ENCODE data around the gene ZNF519.
"Not testable (repeated sequence)": the region's sequence is repeated elsewhere in the genome, so short reads cannot be mapped to it uniquely, and the experiment has no call there.

ZNF519 gene

GRCh38 chr18:14132271-14132700 is at the start of gene ZNF519:
Gene ZNF519 (minus strand): TSS chr18:14132435. CDS start chr18:14132277, 158 bp downstream.
- peak within 1 kb of the TSS; percentile 97 for H3K4me3 ChIP-seq (ENCODE audit: low read length)
- DNase-seq (ENCODE audit: low read depth, low spot score) = peak; percentile 82
- not testable (repeated sequence) for H3K4me1 ChIP-seq (ENCODE audit: control insufficient read depth, insufficient read depth, low read length); H3K36me3 ChIP-seq (ENCODE audit: control insufficient read depth, insufficient read depth, low read length); H3K27me3 ChIP-seq (ENCODE audit: control insufficient read depth, insufficient read depth, low read length); H3K27ac ChIP-seq (ENCODE audit: low read length); H3K9me3 ChIP-seq (ENCODE audit: control insufficient read depth, insufficient read depth, low read length)
- no CpG with 5 or more reads among the region's 20 CpGs for WGBS (ENCODE audit: insufficient coverage, insufficient read length)

GRCh38 chr18:14179306-14179705 is 47.1 kb upstream of the ZNF519 start:
- Histone ChIP-seq H3K4me3 (ENCODE audit: low read length) (peak overlapping the region; percentile 20; the same call in 1 of the 2 replicates), H3K36me3 (ENCODE audit: control insufficient read depth, insufficient read depth, low read length) (no peaks in the 10 kb centered on the region), H3K27me3 (ENCODE audit: control insufficient read depth, insufficient read depth, low read length) (no peaks in the 10 kb centered on the region), H3K9me3 (ENCODE audit: control insufficient read depth, insufficient read depth, low read length) (no peaks in the 10 kb centered on the region), H3K4me1 (ENCODE audit: control insufficient read depth, insufficient read depth, low read length) (no peaks in the 10 kb centered on the region), H3K27ac (ENCODE audit: low read length) (no peak overlapping the region)
- DNase-seq (ENCODE audit: low read depth, low spot score) = no peak
- no CpG with 5 or more reads among the region's 28 CpGs for WGBS (ENCODE audit: insufficient coverage, insufficient read length)

DNA sequence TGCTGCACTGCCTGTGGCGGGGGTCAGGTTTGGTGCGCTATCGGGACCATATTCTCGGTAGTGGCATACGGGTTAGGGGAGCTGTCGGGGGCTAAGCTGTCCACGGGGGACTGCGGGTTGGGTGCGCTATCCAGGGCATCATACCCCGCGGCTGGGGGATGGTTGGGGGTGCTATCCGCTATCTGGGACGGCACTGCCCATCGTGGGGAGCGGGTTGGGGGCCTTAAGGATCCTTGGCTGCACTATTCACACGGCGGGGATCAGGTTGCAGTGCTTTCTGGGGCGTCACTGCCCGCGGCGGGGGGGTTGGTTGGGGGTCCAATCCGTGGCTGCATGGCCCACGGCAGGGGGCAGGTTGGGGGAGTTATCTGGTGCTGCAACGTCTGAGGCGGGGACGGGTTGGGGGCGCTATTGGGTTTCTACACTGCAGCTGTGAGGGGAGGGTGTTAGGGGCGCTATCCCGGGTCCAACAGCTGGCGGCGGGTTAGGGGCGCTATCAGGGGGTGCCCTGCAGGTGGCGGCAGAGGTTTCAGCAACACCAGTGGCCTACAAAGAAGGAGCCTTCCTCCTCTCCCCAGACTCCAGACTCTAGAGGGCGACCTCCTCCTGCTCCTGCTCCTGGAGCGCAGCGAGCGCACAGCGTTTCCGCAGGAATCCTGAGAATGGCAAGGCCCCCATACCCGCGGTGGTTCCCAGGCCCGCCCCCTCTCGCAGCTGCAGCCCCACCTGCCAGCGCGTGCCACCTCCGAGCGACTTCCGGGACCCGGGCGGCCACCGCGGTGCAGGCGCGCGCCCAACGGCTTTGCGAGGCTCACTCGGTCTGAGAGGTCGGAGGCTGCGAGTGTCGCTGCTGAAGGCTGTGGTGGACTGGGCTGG is 46.3 kb upstream of the ZNF519 start:
- not testable (repeated sequence) for H3K27ac ChIP-seq (ENCODE audit: low read length); H3K4me1 ChIP-seq (ENCODE audit: control insufficient read depth, insufficient read depth, low read length)
- peak; percentile 48 for DNase-seq (ENCODE audit: low read depth, low spot score)

GRCh38 chr18:14177540-14178320 is 45.5 kb upstream of the ZNF519 start:
- no CpG with 5 or more reads among the region's 48 CpGs for WGBS (ENCODE audit: insufficient coverage, insufficient read length)
- H3K36me3 ChIP-seq (ENCODE audit: control insufficient read depth, insufficient read depth, low read length); H3K27me3 ChIP-seq (ENCODE audit: control insufficient read depth, insufficient read depth, low read length); H3K4me1 ChIP-seq (ENCODE audit: control insufficient read depth, insufficient read depth, low read length); H3K9me3 ChIP-seq (ENCODE audit: control insufficient read depth, insufficient read depth, low read length); H3K4me3 ChIP-seq (ENCODE audit: low read length); DNase-seq (ENCODE audit: low read depth, low spot score); H3K27ac ChIP-seq (ENCODE audit: low read length): not testable (repeated sequence)

More for the DNA sequence above, 46.3 kb upstream of the ZNF519 start:
- H3K36me3 ChIP-seq (ENCODE audit: control insufficient read depth, insufficient read depth, low read length); H3K9me3 ChIP-seq (ENCODE audit: control insufficient read depth, insufficient read depth, low read length); H3K27me3 ChIP-seq (ENCODE audit: control insufficient read depth, insufficient read depth, low read length): not testable (repeated sequence)
- WGBS (ENCODE audit: insufficient coverage, insufficient read length) = no CpG with 5 or more reads among the region's 61 CpGs
- peak overlapping the region; percentile 30; the same call in 1 of the 2 replicates for H3K4me3 ChIP-seq (ENCODE audit: low read length)

DNA sequence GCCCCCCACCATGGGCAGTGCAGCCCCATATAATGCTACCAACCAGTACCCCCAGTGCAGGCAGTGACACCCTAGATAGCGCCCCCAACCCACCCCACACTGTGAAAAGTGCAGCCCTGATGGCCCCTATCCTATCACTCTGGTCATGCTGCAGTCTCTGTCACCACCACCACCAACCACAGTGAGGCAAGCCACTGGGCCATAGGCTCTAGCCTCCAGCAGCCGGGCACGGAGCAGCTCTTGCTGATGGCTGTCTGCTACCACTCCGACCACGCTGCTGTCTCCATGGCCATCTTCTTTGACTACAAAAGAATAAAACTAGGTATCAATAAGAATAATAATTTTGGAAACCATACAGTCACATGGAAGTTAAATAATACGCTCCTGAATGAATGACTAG is 43.2 kb upstream of the ZNF519 start:
- H3K4me1 ChIP-seq (ENCODE audit: control insufficient read depth, insufficient read depth, low read length); H3K27me3 ChIP-seq (ENCODE audit: control insufficient read depth, insufficient read depth, low read length); H3K27ac ChIP-seq (ENCODE audit: low read length); H3K36me3 ChIP-seq (ENCODE audit: control insufficient read depth, insufficient read depth, low read length); DNase-seq (ENCODE audit: low read depth, low spot score); H3K9me3 ChIP-seq (ENCODE audit: control insufficient read depth, insufficient read depth, low read length); H3K4me3 ChIP-seq (ENCODE audit: low read length): not testable (repeated sequence)
- no CpG with 5 or more reads among the region's 6 CpGs for WGBS (ENCODE audit: insufficient coverage, insufficient read length)

DNA sequence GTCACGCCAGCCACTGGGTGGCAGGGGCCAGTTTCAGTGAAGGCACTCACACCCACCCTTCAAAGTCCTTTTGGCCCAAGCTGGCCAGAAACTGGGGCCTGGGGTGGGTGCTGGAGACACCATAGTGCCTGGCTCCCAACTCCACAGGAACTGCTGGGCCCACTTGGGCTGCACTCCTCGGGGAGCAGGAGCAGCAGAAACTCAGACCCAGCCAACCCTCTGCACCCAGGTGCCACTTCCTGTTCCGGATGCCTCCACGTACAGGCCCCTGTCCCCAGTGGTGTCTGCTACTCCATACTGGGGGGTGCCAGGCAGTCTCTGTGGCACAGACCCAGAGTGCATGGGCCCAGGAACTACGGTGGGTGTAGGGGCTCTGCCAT is 42.5 kb upstream of the ZNF519 start:
- H3K4me1 ChIP-seq (ENCODE audit: control insufficient read depth, insufficient read depth, low read length) = no peaks in the 10 kb centered on the region
- no peaks in the 10 kb centered on the region for H3K27me3 ChIP-seq (ENCODE audit: control insufficient read depth, insufficient read depth, low read length)
- no peak for DNase-seq (ENCODE audit: low read depth, low spot score)
- no peaks in the 10 kb centered on the region for H3K36me3 ChIP-seq (ENCODE audit: control insufficient read depth, insufficient read depth, low read length)
- H3K4me3 ChIP-seq (ENCODE audit: low read length) = no peak overlapping the region; the same call in 1 of the 2 replicates
- no peak overlapping the region for H3K27ac ChIP-seq (ENCODE audit: low read length)
- H3K9me3 ChIP-seq (ENCODE audit: control insufficient read depth, insufficient read depth, low read length) = no peaks in the 10 kb centered on the region
- no CpG with 5 or more reads among the region's 5 CpGs for WGBS (ENCODE audit: insufficient coverage, insufficient read length)

DNA sequence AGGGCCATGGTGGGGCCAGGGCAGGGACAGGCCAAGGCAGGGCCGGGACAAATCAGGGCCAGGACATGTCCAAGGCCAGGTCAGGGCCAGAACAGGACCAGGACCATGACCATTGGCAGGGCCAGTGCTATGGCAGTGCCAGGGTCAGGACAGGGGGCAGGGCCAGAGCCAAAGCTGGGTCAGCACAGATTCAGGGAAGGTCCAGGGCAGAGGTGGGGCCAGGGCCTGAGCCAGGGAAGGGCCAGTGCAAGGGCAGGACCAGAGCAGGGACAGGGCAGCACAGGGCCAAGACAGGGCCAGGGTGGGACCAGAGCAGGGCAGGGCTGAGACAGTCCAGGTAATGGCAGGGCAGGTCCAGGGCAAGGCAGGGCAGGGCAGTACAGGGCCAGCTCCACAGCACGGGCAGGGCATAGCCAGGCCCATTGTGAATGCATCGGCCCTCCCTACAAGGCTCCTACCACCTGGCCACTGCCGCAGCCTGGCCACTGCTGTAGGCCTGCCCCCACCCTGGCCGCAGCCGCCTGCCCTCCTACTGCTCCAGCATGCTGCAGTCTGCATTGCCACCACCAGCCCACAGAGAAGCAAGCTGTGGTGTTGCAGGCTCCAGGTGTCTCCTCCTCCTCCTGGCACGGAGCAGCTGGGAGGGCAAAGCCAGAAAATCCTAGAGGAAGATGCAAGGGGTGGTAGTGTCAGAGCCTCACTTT is 41.9 kb upstream of the ZNF519 start:
- not testable (repeated sequence) for H3K36me3 ChIP-seq (ENCODE audit: control insufficient read depth, insufficient read depth, low read length); H3K9me3 ChIP-seq (ENCODE audit: control insufficient read depth, insufficient read depth, low read length); H3K4me1 ChIP-seq (ENCODE audit: control insufficient read depth, insufficient read depth, low read length); DNase-seq (ENCODE audit: low read depth, low spot score); H3K27ac ChIP-seq (ENCODE audit: low read length); H3K27me3 ChIP-seq (ENCODE audit: control insufficient read depth, insufficient read depth, low read length); H3K4me3 ChIP-seq (ENCODE audit: low read length)
- whole genome bisulfite sequencing (ENCODE audit: insufficient coverage, insufficient read length) = no CpG with 5 or more reads among the region's 7 CpGs

GRCh38 chr18:14173116-14173951 is 41.1 kb upstream of the ZNF519 start:
- not testable (repeated sequence) for H3K4me1 ChIP-seq (ENCODE audit: control insufficient read depth, insufficient read depth, low read length); H3K27me3 ChIP-seq (ENCODE audit: control insufficient read depth, insufficient read depth, low read length); H3K36me3 ChIP-seq (ENCODE audit: control insufficient read depth, insufficient read depth, low read length); H3K9me3 ChIP-seq (ENCODE audit: control insufficient read depth, insufficient read depth, low read length); H3K27ac ChIP-seq (ENCODE audit: low read length); DNase-seq (ENCODE audit: low read depth, low spot score); H3K4me3 ChIP-seq (ENCODE audit: low read length)
- WGBS (ENCODE audit: insufficient coverage, insufficient read length) = no CpG with 5 or more reads among the region's 11 CpGs

- H3K27me3 ChIP-seq (ENCODE audit: control insufficient read depth, insufficient read depth, low read length); H3K27ac ChIP-seq (ENCODE audit: low read length); DNase-seq (ENCODE audit: low read depth, low spot score); H3K4me3 ChIP-seq (ENCODE audit: low read length); H3K9me3 ChIP-seq (ENCODE audit: control insufficient read depth, insufficient read depth, low read length); H3K36me3 ChIP-seq (ENCODE audit: control insufficient read depth, insufficient read depth, low read length); H3K4me1 ChIP-seq (ENCODE audit: control insufficient read depth, insufficient read depth, low read length): not testable (repeated sequence)
- WGBS (ENCODE audit: insufficient coverage, insufficient read length) = no CpG with 5 or more reads among the region's 6 CpGs
Measured at GRCh38 chr18:14172142-14173115, 40.2 kb upstream of the ZNF519 start.
